GM04503 (cell line): ENCODE data around the gene TAS2R31.
A peak's percentile ranks its signal among the peaks of the same experiment; 100 is the strongest.
"Not testable (repeated sequence)": the region's sequence is repeated elsewhere in the genome, so short reads cannot be mapped to it uniquely, and the experiment has no call there.

Experiments used
- DNase-seq: peaks from one replicate; pipeline ENCODE4 v3.0.0-alpha.2; 2012; ENCODE audit warnings: low read depth

Gene TAS2R31, protein sequence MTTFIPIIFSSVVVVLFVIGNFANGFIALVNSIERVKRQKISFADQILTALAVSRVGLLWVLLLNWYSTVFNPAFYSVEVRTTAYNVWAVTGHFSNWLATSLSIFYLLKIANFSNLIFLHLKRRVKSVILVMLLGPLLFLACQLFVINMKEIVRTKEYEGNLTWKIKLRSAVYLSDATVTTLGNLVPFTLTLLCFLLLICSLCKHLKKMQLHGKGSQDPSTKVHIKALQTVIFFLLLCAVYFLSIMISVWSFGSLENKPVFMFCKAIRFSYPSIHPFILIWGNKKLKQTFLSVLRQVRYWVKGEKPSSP

GRCh38 chr12:11031307-11031706 lies at the start of gene TAS2R31:
Gene TAS2R31, minus strand, starts transcription at chr12:11031407. Its CDS starts 72 bp downstream, at chr12:11031335.
- no peak for DNase-seq

GRCh38 chr12:11078246-11078645 lies 47.0 kb upstream of the TAS2R31 start:
- no peak for DNase-seq

DNA sequence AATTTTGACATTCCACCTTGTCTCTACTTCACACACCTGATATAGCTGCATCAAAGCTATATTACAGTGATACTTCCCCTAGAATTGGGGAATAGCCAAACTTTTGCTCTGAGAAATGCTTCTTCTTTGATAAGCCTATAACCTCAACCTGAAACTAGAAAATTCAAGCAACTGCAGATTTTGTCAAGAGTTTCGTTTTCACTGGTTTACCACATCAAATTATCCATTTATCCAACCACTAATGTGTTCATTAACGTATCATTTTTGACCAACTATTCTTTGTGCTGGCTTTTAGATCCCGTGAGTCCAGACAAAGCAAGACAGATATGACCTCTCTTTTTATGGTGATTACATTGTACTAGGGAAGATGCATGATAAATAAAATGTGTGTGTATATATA lies 44.4 kb upstream of the TAS2R31 start:
- DNase-seq, result no peak

DNA sequence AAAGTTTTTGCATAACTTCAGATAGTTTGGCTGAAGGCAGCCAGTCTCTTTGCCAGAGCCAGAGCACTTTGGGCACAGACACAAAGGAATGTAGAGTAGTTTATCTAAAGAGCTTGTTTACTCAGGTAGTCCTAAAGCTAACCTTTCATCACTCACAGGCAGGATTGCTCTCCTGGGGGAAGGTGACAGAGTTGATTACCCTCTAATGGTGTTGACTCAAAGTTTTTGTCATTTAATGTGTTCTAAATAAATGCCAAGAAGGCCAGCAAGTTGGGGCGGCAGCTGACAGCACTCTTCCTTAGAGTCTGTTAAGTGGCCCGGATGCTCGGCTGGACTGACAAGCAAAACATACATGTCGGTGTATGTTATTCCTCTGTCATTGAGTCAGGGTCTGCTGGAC lies 40.2 kb upstream of the TAS2R31 start:
- DNase-seq, result no peak

DNA sequence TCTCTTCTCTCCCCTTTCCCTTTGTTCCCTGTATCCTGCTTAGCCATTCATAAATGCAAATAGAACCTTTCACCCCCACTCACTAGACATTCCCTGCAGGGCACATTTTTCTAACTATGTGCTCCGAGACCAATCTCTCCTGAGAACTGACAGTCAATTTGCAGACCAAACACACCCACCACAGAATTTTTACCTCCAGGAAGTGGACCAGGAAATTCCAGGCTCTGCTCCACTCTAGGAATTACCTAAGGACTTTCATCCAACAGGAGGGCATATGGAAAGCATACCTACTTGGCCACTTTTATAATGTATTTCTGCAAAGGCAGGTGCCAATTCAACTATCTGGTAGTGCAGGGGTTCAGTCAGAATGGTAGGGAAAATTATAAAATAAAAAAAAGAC lies 39.8 kb upstream of the TAS2R31 start:
- no peak for DNase-seq

DNA sequence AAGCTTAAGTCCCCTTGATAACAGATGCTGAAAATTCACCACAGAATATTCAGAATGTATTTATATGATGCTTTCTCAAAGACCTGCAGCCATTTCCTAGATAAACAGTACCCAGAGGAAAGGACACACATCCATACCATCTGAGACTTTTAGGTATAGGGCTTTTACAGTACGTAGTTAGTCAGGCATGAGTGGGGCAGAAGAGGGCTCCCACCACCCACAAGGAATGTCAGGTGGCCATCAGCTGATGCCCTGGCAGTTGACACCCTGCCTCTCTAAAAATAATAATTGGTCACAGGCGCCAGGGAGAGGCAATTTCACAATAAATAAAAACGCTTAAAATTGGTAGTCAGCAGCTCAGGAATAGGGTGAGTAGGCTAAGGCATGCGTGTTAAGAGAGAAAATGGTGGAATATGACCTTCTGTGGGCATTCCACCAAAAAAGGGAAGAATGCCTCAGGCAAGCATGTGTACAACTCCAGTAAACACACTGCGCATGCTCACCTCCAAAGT lies 38.7 kb upstream of the TAS2R31 start:
- no peak for DNase-seq

- no peak for DNase-seq
Observed at GRCh38 chr12:11067514-11067913, 36.3 kb upstream of the TAS2R31 start.

GRCh38 chr12:11062194-11062593 lies 31.0 kb upstream of the TAS2R31 start, which contains the start of gene TAS2R46:
Gene TAS2R46, minus strand, starts transcription at chr12:11062294. Its CDS starts 0 bp downstream, at chr12:11062294.
- not testable (repeated sequence) for DNase-seq

DNA sequence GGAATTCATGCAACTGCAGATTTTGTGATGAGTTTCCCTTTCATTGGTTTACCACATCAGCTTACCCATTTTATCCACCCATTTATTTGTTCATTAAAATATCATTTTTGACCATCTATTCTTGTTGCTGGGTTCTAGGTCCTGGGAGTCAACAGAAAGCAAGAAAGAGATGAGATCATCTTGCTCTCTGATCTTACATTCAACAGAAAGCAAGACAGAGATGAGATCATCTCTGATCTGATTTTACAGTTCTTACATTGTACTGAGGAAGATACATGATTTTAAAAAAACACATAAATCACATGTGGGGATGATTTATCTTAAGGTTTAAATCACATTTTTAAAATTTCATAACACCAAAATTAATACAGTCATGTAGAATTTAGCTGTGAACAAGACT lies 28.6 kb upstream of the TAS2R31 start:
- no peak for DNase-seq

GRCh38 chr12:11059041-11059440 lies 27.8 kb upstream of the TAS2R31 start:
- DNase-seq, result no peak

GRCh38 chr12:11055306-11055705 lies 24.1 kb upstream of the TAS2R31 start:
- DNase-seq, result no peak

DNA sequence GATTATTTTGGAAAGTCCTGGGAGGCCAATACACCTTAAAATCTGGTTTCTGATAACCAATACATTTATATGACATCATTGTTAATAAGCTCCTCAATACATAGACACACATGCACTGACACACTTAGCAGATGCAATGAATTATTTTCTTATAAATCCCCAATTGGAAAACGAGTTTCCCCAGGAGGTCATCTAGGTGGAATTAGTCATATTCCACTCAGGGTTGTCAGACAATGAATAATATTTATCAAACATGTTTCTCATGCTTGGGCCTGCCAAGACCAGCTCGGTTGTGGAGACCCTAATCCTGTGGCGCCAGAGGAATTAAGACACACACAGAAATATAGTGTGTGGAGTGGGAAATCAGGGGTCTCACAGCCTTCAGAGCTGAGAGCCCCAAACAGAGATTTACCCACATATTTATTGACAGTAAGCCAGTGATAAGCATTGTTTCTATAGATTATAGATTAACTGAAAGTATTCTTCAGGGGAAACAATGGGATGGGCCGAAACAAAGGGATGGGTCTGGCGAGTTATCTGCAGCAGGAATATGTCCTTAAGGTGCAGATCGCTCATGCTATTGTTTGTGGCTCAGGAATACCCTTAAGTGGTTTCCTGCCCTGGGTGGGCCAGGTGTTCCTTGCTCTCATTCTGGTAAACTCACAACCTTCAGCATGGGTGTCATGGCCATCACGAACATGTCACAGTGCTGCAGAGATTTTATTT lies 18.8 kb upstream of the TAS2R31 start:
- DNase-seq, result not testable (repeated sequence)

GRCh38 chr12:11041366-11041765 lies 10.2 kb upstream of the TAS2R31 start:
- DNase-seq, result not testable (repeated sequence)

DNA sequence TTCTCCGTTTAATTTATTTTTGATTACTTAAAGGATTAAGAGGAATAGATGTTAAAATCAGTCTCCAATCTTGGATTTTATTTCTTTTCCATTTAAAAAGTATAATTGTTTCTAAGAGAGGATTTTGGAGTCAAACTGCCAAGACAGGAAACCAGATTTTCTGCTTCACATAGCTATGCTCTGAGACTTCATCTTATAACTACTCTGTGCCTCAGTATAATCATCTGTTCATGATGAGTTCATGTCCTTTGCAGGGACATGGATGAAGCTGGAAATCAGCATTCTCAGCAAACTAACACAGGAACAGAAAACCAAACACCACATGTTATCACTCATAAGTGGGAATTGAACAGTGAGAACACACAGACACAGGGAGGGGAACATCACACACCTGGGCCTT lies 9.0 kb upstream of the TAS2R31 start:
- peak; percentile 8 for DNase-seq

- no peak for DNase-seq
Observed at GRCh38 chr12:11039171-11039570, 8.0 kb upstream of the TAS2R31 start.

DNA sequence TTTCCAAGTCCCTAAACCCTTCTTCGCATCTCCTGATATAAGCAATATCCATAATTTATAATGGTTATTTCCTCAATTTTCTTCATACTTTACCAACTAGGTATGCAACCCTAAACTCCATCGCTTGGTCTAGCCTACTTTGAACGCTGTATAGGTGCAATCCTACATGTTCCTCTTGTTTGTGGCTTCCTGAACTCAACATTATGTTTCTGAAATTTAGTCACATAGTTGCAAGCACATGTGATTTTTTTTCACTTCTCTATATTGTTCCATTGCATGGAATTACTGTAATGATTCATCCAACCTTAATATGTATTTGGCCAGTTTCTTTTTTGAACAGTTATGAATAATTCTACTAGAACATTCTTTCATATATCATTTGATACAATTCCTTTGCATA lies 2.8 kb upstream of the TAS2R31 start:
- DNase-seq, result not testable (repeated sequence)

- no peak for DNase-seq
Observed at GRCh38 chr12:11026118-11026517, 5.1 kb downstream of the TAS2R31 start.

GRCh38 chr12:11023387-11023786 lies 7.8 kb downstream of the TAS2R31 start:
- no peak for DNase-seq

GRCh38 chr12:11022520-11022919 lies 8.7 kb downstream of the TAS2R31 start, which contains the start of gene TAS2R19:
Gene TAS2R19, minus strand, starts transcription at chr12:11022620. Its CDS starts 49 bp downstream, at chr12:11022571.
- no peak for DNase-seq

DNA sequence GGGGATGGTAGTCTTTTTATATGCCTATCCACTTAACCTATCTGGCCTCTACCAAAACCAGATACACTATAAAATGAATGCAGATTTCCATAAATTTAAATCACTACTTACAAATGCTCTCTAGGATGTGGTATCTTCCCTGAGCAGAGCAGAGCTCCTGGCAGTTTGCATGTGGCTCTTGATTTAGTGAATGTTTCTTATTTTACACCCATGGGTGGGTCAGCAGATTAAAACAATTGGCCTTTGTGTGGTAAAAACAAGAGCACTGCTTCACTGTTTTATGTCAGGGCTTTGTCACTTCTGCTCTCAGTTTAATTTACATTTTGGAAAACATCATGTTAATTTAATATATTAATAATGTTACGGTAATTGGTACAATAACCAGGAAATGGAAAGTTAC lies 14.3 kb downstream of the TAS2R31 start:
- DNase-seq, result no peak

DNA sequence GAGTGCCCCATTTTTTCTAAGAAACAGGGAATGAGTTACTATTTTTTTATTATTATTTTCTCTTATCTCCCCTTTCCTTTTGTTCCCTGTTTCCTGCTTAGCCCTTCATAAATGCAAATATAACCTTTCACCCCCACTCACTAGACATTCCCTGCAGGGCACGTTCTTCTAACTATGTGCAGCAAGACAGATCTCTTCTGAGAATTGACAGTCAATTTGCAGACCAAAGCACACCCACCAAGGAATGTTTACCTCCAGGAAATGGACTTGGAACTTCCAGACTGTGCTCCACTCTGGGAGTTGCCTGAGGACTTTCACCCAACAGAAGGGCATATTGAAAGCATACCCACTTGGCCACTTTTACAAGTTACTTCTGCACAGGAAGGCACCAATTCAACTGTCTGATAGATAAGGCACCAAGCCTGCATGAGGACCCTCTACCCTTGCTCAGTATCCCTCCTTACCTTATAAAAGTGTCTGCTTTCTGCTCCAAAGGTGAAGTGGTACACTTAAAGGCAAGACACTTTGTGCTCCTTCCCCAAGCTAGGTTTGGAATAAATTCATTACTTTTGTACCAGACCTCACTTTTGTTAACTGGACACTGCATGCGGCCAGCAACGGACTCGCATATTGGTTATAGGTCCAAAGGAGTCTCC lies 15.3 kb downstream of the TAS2R31 start:
- no peak for DNase-seq

DNA sequence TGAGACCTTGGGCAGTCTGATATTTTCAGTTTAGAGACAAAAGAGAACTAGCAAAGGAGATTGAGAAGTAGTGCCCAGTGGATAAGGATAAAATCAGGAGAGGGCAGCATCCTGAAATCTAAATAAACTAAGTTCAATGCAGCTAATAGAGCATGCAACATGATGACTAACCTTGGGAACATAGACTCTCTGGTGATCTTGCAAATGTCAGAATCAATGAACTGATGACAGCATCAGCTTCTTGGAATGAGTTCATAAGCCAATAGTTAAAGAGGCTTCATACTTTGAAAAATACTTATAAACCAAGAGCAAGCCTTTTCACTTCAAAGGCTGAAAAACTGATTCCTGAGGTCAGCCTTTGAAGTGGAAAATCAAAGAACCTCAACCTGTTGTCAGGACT lies 17.0 kb downstream of the TAS2R31 start:
- peak; percentile 3 for DNase-seq

DNA sequence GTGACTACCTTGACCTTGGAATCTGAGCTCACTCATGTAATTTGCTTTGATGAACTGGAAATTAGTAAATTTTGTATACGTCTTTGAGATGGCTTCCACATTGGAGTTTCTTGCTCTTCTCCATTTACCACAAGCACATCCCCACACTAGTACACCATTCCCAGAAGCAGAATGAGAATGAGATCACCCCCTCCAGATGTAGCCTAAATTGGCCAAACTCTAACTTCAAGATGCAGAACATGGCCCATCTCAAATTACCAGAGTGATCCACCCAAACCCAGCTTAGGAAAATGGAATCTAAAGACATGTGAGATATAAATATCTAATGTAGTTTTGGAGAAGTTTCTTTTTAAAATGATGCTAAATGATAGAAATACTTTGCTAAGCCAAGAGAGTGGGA lies 23.6 kb downstream of the TAS2R31 start:
- no peak for DNase-seq
